ENCODE results near the gene RMND5A.
"Not testable (repeated sequence)": the region's sequence is repeated elsewhere in the genome, so short reads cannot be mapped to it uniquely, and the experiment has no call there.

RMND5A gene

DNA sequence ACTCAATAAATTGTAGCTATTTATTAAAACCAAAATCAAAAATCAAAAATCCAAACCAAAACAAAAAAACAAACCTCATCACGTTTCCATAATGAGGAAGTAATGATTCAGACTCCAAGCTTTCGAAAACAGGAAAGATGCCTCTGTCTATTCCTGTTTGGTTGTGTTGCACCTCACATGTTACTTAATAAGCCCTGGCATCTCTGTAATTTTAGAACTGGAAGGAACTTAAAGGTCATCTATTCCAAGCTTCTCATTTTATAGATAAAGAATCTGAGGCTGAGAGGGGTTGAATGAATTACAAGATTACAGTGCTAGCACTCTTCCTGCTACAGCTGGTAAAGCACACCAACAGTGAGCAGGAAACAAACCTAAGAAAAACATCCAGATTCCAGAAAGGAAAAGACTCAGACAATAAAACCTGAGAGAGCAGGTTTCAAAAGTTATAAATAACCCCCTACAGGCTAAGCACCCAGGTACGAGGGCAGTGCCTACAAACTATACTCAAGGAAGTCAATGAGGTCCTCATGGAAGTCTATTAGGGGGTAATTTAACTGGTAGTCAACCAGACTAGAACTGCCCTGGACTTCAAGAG is 5.4 kb upstream of the RMND5A start:
- not testable (repeated sequence) for DNase-seq

DNA sequence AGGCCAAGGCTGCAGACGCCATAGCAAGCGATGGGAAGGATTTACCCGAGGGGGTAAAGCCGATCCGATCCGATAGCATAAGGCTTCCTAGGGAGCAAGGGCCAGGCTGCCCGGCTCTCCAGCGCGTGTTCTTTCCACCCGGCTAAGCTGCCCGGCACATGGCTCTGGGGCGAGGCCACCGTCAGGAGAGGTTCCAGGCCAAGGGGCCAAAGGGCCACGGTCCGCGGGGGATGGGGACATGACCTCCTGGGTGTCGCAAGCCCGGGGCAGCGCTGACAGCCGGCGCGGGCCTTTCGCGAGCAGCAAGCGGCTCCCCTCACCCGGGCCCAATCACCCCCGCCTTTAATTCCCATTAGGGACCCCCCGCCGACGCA is 841 bp upstream of the RMND5A start:
- DNase-seq = not testable (repeated sequence)

DNA sequence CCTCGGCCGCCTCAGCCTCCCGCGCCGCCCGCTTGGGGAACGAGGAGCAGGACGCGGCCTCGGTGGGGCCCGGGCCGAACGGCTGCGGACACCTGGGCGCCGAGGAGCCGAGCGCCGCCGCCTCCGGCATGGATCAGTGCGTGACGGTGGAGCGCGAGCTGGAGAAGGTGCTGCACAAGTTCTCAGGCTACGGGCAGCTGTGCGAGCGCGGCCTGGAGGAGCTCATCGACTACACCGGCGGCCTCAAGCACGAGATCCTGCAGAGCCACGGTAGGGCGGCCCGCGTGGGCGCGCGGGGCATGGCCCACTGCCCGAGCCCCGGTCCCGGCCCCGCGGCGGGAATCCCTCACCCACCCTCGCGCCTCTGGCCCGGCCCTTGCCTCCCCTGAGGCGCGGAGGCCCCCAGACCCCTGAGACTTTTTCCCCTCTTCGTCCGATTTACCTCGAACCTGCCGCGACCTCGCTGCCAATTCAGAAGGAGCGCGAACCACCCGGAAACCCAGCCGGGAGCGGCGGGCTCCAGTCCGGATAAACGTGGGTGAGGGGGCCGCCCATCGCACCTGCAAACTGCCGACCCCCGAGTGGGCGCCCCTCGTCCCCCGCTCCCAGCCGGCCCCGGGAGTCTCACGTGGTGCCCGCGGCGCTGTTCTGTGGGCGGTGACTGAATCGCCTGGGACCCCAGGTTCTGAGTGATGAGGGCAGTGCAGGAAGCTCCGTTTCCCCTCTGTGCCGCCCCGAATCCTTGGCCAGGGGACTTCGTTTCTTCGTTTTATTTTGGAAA is 639 bp downstream of the RMND5A start:
- peak; percentile 67 for DNase-seq

DNA sequence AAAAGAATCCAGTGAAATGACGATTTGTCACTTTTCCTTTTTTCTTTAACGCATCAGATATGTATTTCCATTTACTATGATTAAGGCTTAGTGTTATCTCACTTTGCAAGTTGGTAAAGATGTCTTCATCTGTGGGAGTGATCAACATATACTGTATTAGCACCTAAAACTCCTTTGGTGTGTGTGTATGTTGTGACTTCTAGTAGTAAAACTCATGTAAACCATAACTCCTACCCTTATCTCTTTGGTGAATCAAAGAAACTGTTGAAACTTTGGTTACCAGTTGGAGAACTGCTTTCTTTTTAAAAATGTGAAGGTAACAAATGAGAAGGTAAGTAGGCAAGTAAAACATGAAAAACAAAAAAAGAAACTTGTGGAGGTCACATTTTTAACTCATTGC is 5.6 kb downstream of the RMND5A start:
- not testable (repeated sequence) for DNase-seq

DNA sequence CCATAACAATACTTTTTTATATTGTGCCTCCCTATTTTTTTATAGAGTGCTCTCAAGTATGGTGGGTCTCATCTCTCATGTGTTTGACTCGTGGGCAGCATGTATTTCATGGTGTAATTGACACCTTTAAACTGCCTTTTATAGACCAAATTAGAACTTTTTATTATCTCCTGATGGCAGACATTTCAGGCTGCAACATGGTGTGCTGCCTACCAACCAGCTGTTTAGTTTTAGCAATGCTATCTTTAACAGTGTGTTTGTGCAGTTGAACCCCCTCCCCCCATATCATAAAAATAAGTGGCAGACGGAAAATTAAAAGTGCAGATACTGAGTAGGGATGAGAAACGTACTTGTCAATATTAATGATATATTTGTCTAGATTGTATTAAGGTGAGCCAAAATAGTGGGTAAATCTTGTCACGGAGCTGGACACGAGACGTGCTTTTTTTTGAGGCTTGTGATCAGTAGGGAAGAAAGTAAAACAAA is 12.0 kb downstream of the RMND5A start:
- not testable (repeated sequence) for DNase-seq

DNA sequence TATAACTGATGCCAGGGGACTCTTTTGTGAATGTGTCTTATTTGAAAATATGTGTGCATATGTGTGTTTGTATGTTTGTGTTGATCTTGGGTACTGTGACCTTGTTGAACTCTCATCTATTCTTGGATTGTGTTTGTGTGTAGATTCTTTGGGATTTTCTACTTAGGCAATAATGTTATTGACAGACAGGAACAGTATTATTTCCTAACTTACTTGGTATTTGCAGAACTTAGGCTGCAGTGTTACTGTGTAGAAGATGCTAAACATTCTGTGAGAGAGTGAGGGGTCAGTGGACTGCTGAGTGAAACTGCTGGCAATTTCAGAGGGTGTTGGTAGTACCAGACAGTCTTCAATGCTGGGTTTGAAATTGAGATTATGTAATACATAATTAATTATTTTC is 12.7 kb downstream of the RMND5A start:
- not testable (repeated sequence) for DNase-seq

DNA sequence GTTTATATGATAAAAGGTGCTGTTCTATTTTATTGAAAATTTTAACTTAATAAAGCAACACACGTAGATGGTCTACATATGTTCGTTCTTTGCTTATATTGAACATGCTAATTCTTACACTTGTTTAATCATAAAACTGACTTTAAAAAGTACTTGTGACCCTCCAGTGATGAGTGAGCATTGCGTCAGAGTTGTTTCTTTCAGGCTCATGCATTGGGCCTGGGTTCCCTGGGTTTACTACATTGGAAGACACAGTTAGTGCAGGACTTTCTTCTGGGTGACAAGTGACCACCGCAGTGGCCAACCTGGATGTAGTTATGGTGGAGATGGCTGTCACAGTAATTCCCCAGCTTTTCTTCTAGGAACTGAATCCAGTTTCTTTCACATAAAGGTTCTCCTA is 13.4 kb downstream of the RMND5A start:
- DNase-seq = not testable (repeated sequence)

DNA sequence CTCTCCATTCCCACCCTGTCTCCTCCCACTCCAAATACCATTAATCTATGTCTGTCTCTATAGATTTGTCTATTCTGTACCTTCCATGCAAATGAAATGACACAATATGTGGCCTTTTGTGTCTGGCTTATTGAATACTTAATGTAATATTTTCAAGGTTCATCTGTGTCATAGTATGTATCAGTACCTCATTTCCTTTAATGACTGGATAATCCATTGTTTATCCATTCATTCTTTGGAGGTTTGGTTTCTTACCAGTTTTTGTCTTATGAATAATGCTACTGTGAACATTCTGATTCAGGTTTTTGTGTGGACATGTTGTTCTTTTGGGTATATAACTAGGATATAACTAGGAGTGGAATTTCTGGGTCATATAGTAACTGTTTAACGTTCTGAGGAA is 14.8 kb downstream of the RMND5A start:
- DNase-seq = not testable (repeated sequence)

DNA sequence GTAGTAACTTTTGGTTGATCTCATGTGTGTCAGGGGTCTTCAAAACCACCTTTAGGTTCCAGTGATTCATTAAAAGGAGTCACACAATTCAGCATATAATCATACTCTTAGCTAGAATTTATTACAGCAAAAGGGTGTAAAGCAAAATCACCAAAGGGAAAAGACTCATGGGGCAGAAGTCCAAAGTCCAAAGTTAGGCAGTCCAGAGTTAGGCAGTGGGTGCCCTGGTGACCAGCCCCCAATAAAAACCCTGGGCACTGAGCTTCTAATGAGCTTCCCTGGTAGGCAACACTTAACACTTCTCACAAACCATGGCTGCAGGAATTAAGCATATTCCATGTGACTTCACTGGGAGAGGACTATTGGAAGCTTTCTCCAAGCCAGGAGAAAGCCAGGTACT is 19.4 kb downstream of the RMND5A start:
- not testable (repeated sequence) for DNase-seq

DNA sequence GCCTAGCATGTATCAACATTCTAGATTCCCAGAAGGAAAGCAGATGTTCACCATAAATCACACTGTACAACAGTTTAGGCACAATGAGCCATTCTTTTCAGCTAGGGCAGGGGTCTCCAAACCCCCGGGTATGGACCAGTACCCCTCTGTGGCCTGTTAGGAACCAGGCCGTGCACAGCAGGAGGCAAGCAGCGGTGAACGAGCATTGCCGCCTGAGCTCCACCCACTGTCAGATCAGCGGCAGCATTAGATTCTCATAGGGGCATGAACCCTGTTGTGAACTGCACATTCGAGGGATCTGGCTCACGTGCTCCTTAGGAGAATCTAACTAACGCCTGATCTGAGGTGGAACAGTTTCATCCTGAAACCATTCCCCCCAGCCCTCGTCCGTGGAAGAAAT is 19.8 kb downstream of the RMND5A start:
- not testable (repeated sequence) for DNase-seq

DNA sequence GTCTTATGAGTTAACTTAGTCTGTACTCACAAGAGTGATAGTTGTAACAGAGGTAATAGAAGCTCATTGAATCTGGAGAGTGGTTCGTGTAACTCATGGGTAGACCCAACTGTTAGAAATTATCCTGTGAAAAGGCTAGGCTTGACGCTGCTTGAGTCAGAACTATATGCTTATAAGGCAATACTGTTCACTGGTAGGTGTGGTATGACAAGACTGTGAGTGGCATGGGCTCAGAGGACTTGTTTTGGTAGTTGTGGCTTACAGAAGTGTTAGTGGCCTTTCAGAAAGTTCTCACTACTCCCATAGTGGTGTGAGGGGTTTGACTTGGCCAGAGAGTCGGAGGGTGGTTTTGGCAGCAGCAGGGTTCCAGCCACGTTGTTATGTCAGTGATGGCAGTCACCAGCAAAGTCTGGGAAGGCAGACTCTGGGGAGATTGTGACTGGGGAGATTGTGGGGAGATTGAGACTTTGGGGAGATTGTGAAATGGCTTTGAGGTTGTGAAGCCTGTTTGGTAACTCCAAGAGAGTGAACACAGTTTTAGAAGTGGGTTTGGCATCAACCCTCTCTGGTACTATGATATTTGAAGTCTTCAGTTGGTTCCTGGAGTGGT is 21.9 kb downstream of the RMND5A start:
- not testable (repeated sequence) for DNase-seq

DNA sequence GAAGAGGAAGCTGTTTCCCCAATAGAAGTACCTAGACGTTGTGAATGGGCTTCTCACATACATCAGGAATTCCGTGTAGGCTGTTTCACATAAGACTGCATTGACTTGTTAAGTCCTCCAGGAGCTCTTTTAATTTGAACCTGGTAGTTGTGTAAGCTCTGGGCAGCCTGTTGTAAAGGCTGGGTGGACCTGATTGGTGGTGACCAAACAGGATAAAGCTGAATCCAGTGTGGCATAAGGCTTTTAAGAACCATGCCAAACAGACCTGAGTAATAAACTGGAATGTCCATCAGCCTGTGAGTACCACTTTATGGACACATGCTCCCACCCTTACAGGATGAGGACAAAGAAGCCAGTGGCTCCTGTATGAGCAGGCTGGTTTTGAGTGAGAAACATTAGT is 24.1 kb downstream of the RMND5A start:
- DNase-seq = no peak

DNA sequence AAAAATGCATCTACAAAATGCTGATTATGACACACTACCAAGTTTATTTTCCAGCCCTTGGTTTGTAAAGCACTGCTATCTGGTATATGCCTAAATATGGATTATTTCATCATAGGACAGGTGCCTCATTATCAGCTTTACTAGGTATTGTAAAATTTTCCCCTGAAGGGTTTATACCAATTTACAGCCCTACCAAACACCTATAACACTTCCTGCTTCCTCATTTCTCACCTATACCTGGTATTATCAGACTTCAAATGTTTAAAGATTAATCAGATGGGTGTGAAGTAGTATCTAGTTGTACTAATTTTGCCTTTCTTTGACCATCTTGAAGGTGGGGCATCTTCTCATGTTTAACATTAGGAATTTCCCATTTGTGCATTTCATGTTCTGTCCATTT is 26.8 kb downstream of the RMND5A start:
- no peak for DNase-seq

DNA sequence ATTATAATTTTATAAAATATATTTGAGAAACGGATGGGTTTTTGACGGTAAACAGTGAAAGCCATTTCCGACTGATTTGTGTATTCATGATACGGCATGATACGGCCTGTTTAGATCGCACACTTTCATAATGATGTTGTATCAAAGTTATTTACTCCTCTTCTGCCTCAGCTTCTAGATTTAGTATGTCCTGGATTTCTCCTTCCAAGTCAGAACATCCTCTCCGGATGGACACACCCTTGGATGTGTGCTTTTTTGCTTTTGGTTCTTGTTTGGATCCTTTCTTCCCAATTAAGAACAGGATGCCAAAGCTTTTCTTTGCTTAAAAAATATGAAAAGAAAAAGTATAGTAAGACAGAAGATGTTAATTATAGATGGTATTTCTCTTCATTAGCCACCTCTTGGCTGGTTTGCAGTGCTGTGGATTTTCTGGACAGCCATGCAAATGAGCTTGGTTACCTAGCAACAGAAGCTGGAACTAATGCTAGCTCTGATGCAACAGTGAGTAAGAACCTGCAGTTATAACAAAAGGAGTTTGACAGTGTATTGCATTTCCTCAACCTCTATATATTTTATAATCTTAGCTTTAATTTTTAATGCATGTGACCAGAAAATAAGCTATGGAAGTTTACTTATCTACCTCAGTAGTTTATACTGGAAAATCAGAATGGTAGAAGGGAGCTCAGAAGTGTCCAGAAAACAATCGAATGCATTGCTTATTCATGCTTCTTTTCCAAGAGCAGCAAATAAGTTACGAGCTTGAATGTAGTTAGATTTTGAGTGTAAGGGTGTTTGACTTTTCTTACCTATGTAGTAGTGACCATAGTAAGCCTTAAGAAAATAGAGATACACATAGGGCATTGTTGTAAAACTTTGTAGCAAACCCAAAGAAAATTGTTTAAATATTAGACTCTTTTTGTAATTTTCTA is 27.9 kb downstream of the RMND5A start:
- peak; percentile 47 for DNase-seq

DNA sequence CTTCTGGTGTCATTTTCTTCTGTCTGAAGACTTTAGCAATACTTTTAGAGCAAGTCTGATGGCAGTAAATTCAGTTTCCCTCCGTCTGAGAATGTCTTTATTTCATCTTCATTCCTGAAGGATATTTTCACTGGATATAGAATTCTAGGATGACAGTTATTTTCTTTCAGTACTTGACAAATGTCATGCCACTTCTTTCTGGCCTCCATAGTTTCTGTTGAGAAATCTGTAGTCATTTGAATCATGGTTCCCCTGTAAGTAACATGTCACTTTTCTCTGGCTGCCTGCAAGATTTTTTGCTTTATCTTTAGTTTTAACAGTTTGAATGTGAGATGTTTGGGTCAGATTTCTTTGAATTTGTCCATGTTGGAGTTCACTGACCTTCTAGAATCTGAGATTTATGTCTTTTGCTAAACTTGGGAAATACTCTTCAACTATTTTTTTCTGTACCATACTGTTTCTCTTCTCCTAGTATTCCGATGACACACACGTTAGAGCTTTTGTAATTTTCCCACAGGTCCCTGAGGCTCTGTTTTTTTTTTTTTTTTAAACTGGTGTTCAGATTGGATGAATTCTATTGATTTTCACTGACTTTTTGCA is 30.2 kb downstream of the RMND5A start:
- no peak for DNase-seq

DNA sequence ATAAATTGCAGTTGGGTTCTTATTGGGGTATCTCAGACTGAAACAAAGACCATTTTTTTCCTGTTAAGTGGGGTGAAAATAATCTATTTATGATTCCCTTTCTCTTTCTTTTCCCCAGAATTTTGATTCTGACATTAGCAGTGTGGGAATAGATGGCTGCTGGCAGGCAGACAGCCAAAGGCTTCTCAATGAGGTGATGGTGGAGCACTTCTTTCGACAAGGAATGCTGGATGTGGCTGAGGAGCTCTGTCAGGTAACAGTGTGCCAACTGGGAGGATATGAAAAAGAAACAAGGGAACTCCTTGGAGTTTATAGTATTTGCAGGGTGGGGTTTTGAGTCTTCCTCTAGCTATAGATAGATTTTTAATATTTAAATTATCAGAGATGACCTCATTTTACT is 31.7 kb downstream of the RMND5A start:
- DNase-seq = no peak

DNA sequence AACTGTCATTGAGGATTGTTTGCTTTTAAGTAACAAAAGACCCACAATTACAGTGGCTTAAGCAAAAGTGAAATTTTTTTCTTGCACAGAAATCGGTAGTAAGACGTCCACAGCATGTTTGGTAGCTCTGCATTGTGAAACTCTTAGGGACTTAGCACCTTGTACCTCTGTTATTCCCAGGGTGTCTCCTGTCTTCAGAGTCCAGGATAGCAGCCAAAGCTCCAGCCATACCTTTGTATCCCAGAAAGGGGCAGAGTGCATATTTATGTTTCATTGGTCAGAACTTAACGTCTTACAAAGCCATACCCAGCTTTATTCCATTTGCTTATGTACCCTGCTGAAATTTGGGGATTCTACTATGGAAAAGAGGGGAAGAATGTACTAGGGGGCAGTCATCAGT is 32.8 kb downstream of the RMND5A start:
- no peak for DNase-seq

DNA sequence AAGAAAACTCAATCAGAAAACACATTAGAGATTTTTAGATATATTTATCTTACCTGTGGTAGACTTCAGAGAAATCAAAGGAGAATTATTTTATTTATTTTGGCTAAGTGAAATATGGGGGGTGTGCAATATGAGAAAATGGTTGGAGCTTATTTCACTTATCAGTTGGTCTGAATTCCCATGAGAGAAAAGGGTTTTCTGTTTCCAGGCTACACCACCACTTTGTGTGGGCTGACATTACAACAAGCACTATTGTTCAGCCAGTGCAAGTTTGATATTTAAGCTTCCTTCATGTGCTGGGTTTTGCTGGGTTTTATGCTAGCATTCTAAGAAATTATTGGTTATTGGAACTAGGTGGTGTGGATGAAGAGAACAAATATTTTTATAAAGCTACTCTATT is 33.5 kb downstream of the RMND5A start:
- no peak for DNase-seq

DNA sequence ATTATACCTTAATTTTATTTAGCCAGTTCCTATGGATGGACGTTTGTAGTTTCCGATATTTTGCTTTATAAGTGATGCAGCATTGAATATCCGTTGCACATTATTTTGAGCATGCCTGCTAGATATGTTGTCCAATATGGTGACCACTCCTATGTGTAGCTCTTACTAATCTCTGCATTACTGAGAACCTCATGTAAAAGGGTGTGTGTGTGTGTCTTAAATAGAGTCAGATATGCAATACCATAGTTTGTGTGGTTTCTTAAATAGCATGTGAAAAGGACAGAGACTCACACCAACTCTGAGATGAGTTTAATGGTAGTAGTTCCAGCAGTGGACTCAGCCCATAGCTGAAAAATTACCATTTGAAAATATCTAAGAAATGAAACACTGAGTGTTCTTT is 38.3 kb downstream of the RMND5A start:
- DNase-seq = no peak

DNA sequence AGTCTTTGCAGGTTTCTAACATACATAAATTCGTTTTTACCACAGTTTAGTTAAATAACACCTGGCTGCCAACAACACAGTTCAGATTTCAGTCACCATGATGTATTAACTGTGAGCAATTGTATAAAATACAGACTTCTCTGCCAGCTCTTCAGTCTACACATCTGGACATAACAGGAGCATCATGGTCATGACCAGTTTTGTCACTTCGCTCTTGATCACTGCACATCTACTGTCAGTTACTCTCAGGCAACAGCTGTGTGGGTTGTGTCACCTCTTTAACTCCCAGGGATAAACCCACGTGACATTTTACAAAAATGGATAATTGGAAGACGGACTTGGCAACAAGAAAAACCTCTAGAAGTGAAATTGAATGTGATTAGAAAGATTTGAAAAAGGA is 40.3 kb downstream of the RMND5A start:
- no peak for DNase-seq

DNA sequence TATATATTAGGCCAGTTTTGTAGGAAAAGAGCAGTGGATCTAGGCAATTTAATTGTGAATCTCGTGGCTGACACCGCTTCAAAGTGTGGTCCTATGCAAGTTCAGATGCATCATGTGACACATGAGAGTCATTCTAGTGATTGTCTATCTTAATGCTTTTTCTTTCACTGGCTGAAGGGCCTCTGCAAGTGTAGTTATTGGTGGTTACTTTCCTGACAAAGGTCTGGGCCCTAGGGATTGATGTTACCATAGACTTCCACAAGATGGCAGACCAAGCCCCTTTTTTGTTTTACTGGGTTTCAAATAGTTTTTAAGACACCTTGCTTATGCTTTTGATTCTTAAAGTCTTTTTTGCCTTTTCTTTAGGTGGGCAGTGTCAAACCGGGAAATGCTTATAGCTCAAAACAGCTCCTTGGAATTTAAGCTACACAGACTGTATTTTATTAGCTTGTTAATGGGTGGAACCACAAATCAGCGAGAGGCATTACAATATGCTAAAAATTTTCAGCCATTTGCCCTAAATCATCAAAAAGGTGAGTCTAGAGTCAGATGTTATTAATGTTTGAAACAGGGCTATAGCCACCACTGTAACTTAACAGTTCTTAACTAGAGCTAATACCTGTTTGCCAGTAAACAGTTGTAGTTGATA is 44.7 kb downstream of the RMND5A start:
- peak; percentile 63 for DNase-seq

DNA sequence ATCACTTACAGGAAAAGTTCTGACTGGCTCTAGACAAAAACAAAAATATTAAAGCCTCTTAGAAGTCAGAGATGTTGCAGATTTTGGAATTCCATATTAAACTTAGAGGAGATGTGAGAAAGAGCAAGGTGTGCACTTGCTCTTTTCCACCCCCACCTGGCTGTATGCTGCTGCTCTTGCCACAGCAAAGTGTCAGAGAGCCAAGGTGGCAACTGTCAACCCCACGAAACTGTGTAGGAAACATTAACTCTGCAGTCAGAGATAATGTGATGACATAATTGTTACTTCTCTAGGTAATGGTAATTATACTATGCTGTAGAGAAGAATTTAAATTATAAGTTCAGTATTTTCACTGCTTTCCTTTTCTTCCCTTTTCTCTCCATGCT is 45.2 kb downstream of the RMND5A start:
- no peak for DNase-seq

Measured in eye (tissue), 1 donor.